Lung microvascular endothelial cell (primary cell): ENCODE results near the gene KIF14. TPM values are rescaled to one million over a fixed set of nuclear protein-coding genes. Genes with fewer than 3 reads are reported as not detected.

ENCODE experiments used
- total RNA-seq: library from RNA; depleted of rRNA; stranded (reverse); fragments of >200 nt; gene quantifications from 2 replicates; pipeline ENCODE4 v1.2.1, GENCODE V29; 2014

KIF14 gene
- total RNA-seq, 1 donor from 2014 or later, result 1.2 TPM

Other genes with a start within 250 kb of the KIF14 start
- 14.4 and 18.8 TPM in 2 replicates for gene ZNF281, start 210.7 kb downstream of the KIF14 start, total RNA-seq
- gene DDX59, start 49.2 kb upstream of the KIF14 start, total RNA-seq, result 9.2 and 20.2 TPM in 2 replicates
- gene CAMSAP2, start 118.1 kb upstream of the KIF14 start, total RNA-seq, result 21.4 and 26.0 TPM in 2 replicates